ENCODE data around the gene GRID1.

The GRID1 gene

GRCh38 chr10:86202226-86202735, 164.3 kb downstream of the GRID1 start:
- DNase-seq: no peak

- DNase-seq: no peak
Measured at GRCh38 chr10:86200867-86201266, 165.7 kb downstream of the GRID1 start.

GRCh38 chr10:86200269-86200668, 166.3 kb downstream of the GRID1 start:
- no peak for DNase-seq

- no peak for DNase-seq
Measured at GRCh38 chr10:86199041-86199440, 167.6 kb downstream of the GRID1 start.

- DNase-seq: no peak
Measured at GRCh38 chr10:86198271-86198670, 168.3 kb downstream of the GRID1 start.

GRCh38 chr10:86197166-86197790, 169.3 kb downstream of the GRID1 start:
- DNase-seq: no peak

- peak; percentile 6 for DNase-seq
Measured at GRCh38 chr10:86195521-86196157, 171.0 kb downstream of the GRID1 start.

GRCh38 chr10:86194684-86195083, 171.9 kb downstream of the GRID1 start:
- DNase-seq: no peak

GRCh38 chr10:86193841-86194240, 172.8 kb downstream of the GRID1 start:
- DNase-seq: no peak

GRCh38 chr10:86192691-86193090, 173.9 kb downstream of the GRID1 start:
- DNase-seq: no peak

- DNase-seq: no peak
Measured at GRCh38 chr10:86192147-86192546, 174.4 kb downstream of the GRID1 start.

- DNase-seq: no peak
Measured at GRCh38 chr10:86191686-86192085, 174.9 kb downstream of the GRID1 start.

- no peak for DNase-seq
Measured at GRCh38 chr10:86191166-86191565, 175.4 kb downstream of the GRID1 start.

GRCh38 chr10:86190291-86190690, 176.3 kb downstream of the GRID1 start:
- no peak for DNase-seq

GRCh38 chr10:86189891-86190290, 176.7 kb downstream of the GRID1 start:
- no peak for DNase-seq

GRCh38 chr10:86188796-86189558, 177.6 kb downstream of the GRID1 start:
- DNase-seq: no peak

- no peak for DNase-seq
Measured at GRCh38 chr10:86188326-86188725, 178.3 kb downstream of the GRID1 start.

- DNase-seq: no peak
Measured at GRCh38 chr10:86187499-86188239, 178.9 kb downstream of the GRID1 start.

- no peak for DNase-seq
Measured at GRCh38 chr10:86186633-86187032, 180.0 kb downstream of the GRID1 start.

GRCh38 chr10:86182595-86182994, 184.0 kb downstream of the GRID1 start:
- DNase-seq: no peak

- DNase-seq: no peak
Measured at GRCh38 chr10:86182150-86182549, 184.4 kb downstream of the GRID1 start.

- DNase-seq: no peak
Measured at GRCh38 chr10:86180861-86181260, 185.7 kb downstream of the GRID1 start.

- DNase-seq: no peak
Measured at GRCh38 chr10:86179961-86180360, 186.6 kb downstream of the GRID1 start.

Data from DMS79 (cell line).